Embryonic facial prominence (tissue), 1 donor: ENCODE measurements around the gene CBLL1.

Experiments
- DNase-seq: peaks from one replicate; pipeline ENCODE4 v3.0.0-alpha.2; 2016; ENCODE audit errors: extremely low spot score

The CBLL1 gene

GRCh38 chr7:107742678-107743566 is 1.0 kb upstream of the CBLL1 start:
- peak; percentile 20 for DNase-seq

- peak; percentile 34 for DNase-seq
Measured at GRCh38 chr7:107744345-107744750, 406 bp downstream of the CBLL1 start.

- DNase-seq = no peak
Measured at GRCh38 chr7:107746006-107746405, 2.1 kb downstream of the CBLL1 start.

GRCh38 chr7:107751113-107751512 is 7.2 kb downstream of the CBLL1 start:
- no peak for DNase-seq

- DNase-seq = no peak
Measured at GRCh38 chr7:107754642-107755041, 10.7 kb downstream of the CBLL1 start.

GRCh38 chr7:107758667-107759066 is 14.7 kb downstream of the CBLL1 start:
- no peak for DNase-seq

GRCh38 chr7:107767391-107767790 is 23.4 kb downstream of the CBLL1 start:
- no peak for DNase-seq

GRCh38 chr7:107768263-107768662 is 24.3 kb downstream of the CBLL1 start:
- DNase-seq = no peak

GRCh38 chr7:107773027-107773426 is 29.1 kb downstream of the CBLL1 start:
- no peak for DNase-seq

- DNase-seq = no peak
Measured at GRCh38 chr7:107777702-107778101, 33.8 kb downstream of the CBLL1 start.

GRCh38 chr7:107778283-107778682 is 34.3 kb downstream of the CBLL1 start:
- no peak for DNase-seq

GRCh38 chr7:107779647-107780099 is 35.7 kb downstream of the CBLL1 start:
- DNase-seq = no peak

- no peak for DNase-seq
Measured at GRCh38 chr7:107782374-107782773, 38.4 kb downstream of the CBLL1 start.

- DNase-seq = no peak
Measured at GRCh38 chr7:107783648-107784047, 39.7 kb downstream of the CBLL1 start.

- no peak for DNase-seq
Measured at GRCh38 chr7:107785170-107785569, 41.2 kb downstream of the CBLL1 start.

- no peak for DNase-seq
Measured at GRCh38 chr7:107785926-107786325, 42.0 kb downstream of the CBLL1 start.

GRCh38 chr7:107788216-107788615 is 44.3 kb downstream of the CBLL1 start:
- DNase-seq = no peak

- no peak for DNase-seq
Measured at GRCh38 chr7:107788662-107789061, 44.7 kb downstream of the CBLL1 start.

GRCh38 chr7:107789647-107790046 is 45.7 kb downstream of the CBLL1 start:
- DNase-seq = no peak

GRCh38 chr7:107792364-107792763 is 48.4 kb downstream of the CBLL1 start:
- DNase-seq = no peak

GRCh38 chr7:107799647-107800264 is 55.8 kb downstream of the CBLL1 start:
- DNase-seq = no peak

- no peak for DNase-seq
Measured at GRCh38 chr7:107803009-107803610, 59.2 kb downstream of the CBLL1 start, which contains the start of gene SLC26A3. SLC26A3 (minus strand) TSS chr7:107803223; CDS start chr7:107794509, 8,714 bp downstream.

GRCh38 chr7:107809179-107809578 is 65.2 kb downstream of the CBLL1 start:
- no peak for DNase-seq
